IMR-90 (cell line): ENCODE results near the gene FHL2. TPM values are rescaled to one million over a fixed set of nuclear protein-coding genes. Genes with fewer than 3 reads are reported as not detected.

Source experiments
- ATAC-seq: fragments of 200-7000 bp; cut with Tn5 transposase; 2 replicates; pipeline ENCODE4 v1.9.1; 2020; ENCODE audit warnings: low read depth, mild to moderate bottlenecking, moderate library complexity
- BruUV-seq: library from RNA; stranded (reverse); fragments of 400-500 nt; replicated peaks from 2 replicates; lab custom pipeline; 2021; lab: Mats Ljungman, UMichigan
- CTCF ChIA-PET: fragments of 300-600 bp; formaldehyde crosslinking; extraction: SDS; loops from one replicate; lab custom pipeline; 2021; ENCODE audit warnings: antibody characterized with exemption; lab: Yijun Ruan, JAX
- POLR2A ChIA-PET: fragments of 300-600 bp; sonication (Branson Sonifier 250); formaldehyde crosslinking; loops from one replicate; lab custom pipeline; 2022; ENCODE audit warnings: antibody characterized with exemption; ENCODE audit not compliant: unreplicated experiment; lab: Charles Lee
- DNase-seq: peaks from one replicate; pipeline ENCODE4 v3.0.0; 2013
- H2AFZ ChIP-seq: replicated peaks from 2 replicates; pipeline ENCODE3; 2013; ENCODE audit warnings: low read length, mild to moderate bottlenecking; ENCODE audit not compliant: poor library complexity
- H2AK5ac ChIP-seq: 2 replicates; pipeline ENCODE4 v1.6.1; 2013; ENCODE audit warnings: low read depth, low read length, inconsistent platforms
- H2AK9ac ChIP-seq: replicated peaks from 2 replicates; pipeline ENCODE3; 2013; ENCODE audit warnings: mild to moderate bottlenecking, low read depth, low read length, moderate library complexity; ENCODE audit not compliant: poor library complexity
- H2BK120ac ChIP-seq: 2 replicates; pipeline ENCODE4 v1.6.1; 2013; ENCODE audit warnings: low read depth, low read length, inconsistent platforms
- H2BK15ac ChIP-seq: 3 replicates; pipeline ENCODE4 v1.6.1; 2013; ENCODE audit warnings: low read depth, low read length, inconsistent platforms
- H2BK20ac ChIP-seq: 2 replicates; pipeline ENCODE4 v1.6.1; 2013; ENCODE audit warnings: low read depth, mild to moderate bottlenecking, inconsistent platforms, low read length, moderate library complexity
- H2BK5ac ChIP-seq: 2 replicates; pipeline ENCODE4 v1.6.1; 2013; ENCODE audit warnings: mild to moderate bottlenecking, low read depth, low read length, inconsistent platforms; ENCODE audit not compliant: poor library complexity, severe bottlenecking
- H3K14ac ChIP-seq: replicated peaks from 2 replicates; pipeline ENCODE4 v1.6.1; 2013; ENCODE audit warnings: low read depth, low read length, inconsistent platforms
- H3K18ac ChIP-seq: 2 replicates; pipeline ENCODE4 v1.6.1; 2013; ENCODE audit warnings: low read depth, low read length, control low read depth
- H3K23ac ChIP-seq: 2 replicates; pipeline ENCODE4 v1.6.1; 2013; ENCODE audit warnings: low read depth, low read length, inconsistent platforms
- H3K27ac ChIP-seq: 2 replicates; pipeline ENCODE4 v1.5.1; 2013; ENCODE audit warnings: mild to moderate bottlenecking, control low read depth, low read length; ENCODE audit not compliant: insufficient read depth
- H3K27me3 ChIP-seq: 2 replicates; pipeline ENCODE4 v1.6.1; 2013; ENCODE audit warnings: low read length; ENCODE audit not compliant: control insufficient read depth, insufficient read depth
- H3K36me3 ChIP-seq: 2 replicates; pipeline ENCODE4 v1.6.1; 2013; ENCODE audit warnings: low read length, mixed read lengths; ENCODE audit not compliant: control insufficient read depth, insufficient read depth
- H3K4ac ChIP-seq: 2 replicates; pipeline ENCODE4 v1.6.1; 2013; ENCODE audit warnings: low read depth, low read length, inconsistent platforms
- H3K4me1 ChIP-seq: 2 replicates; pipeline ENCODE4 v1.6.1; 2013; ENCODE audit warnings: low read length, mixed read lengths; ENCODE audit not compliant: control insufficient read depth, insufficient read depth
- H3K4me2 ChIP-seq: 2 replicates; pipeline ENCODE4 v1.6.1; 2013; ENCODE audit warnings: low read depth, mild to moderate bottlenecking, control low read depth, low read length, moderate library complexity
- H3K4me3 ChIP-seq: 2 replicates; pipeline ENCODE4 v1.5.1; 2013; ENCODE audit warnings: low read depth, mild to moderate bottlenecking, control low read depth, low read length, moderate library complexity; ENCODE audit not compliant: insufficient read depth
- H3K56ac ChIP-seq: 2 replicates; pipeline ENCODE4 v1.6.1; 2013; ENCODE audit warnings: low read length, inconsistent platforms; ENCODE audit not compliant: insufficient read depth; ENCODE audit errors: extremely low read depth
- H3K79me1 ChIP-seq, 2 experiments: 2 replicates each; pipeline ENCODE4 v1.6.1; 2013; ENCODE audit warnings: low read length in 2 of 2, inconsistent platforms in 1 of 2, low read depth in 1 of 2
- H3K9ac ChIP-seq: 2 replicates; pipeline ENCODE4 v1.6.1; 2013; ENCODE audit warnings: low read depth, low read length, control low read depth
- H3K9me1 ChIP-seq: 2 replicates; pipeline ENCODE4 v1.6.1; 2013; ENCODE audit warnings: low read length, inconsistent platforms; ENCODE audit not compliant: insufficient read depth
- H3K9me3 ChIP-seq: 2 replicates; pipeline ENCODE4 v1.6.1; 2013; ENCODE audit warnings: low read length; ENCODE audit not compliant: control insufficient read depth, insufficient read depth
- H4K20me1 ChIP-seq: 2 replicates; pipeline ENCODE4 v1.6.1; 2013; ENCODE audit warnings: low read length, inconsistent platforms; ENCODE audit not compliant: insufficient read depth
- H4K5ac ChIP-seq: 2 replicates; pipeline ENCODE4 v1.6.1; 2013; ENCODE audit warnings: mild to moderate bottlenecking, low read depth, low read length, control low read depth
- H4K8ac ChIP-seq, 2 experiments: 2 replicates each; pipeline ENCODE4 v1.6.1; 2013; ENCODE audit warnings: low read depth in 2 of 2, low read length in 2 of 2, control low read depth in 1 of 2, inconsistent platforms in 1 of 2
- H4K91ac ChIP-seq: 2 replicates; pipeline ENCODE4 v1.6.1; 2013; ENCODE audit warnings: low read depth, low read length, inconsistent platforms; ENCODE audit not compliant: insufficient read depth
- CEBPB ChIP-seq: IDR thresholded peaks from 2 replicates; pipeline ENCODE4 v1.6.1; 2012; ENCODE audit warnings: low read depth, low read length, improper control_type of control experiment
- CTCF ChIP-seq: conservative IDR thresholded peaks from 2 replicates; pipeline ENCODE4 v1.5.1; 2012; ENCODE audit warnings: mild to moderate bottlenecking, low read depth, low read length, improper control_type of control experiment
- MXI1 ChIP-seq: IDR thresholded peaks from 2 replicates; pipeline ENCODE4 v1.6.1; 2012; ENCODE audit warnings: low read depth, mild to moderate bottlenecking, low read length, moderate library complexity, borderline replicate concordance
- RAD21 ChIP-seq: IDR thresholded peaks from 2 replicates; pipeline ENCODE4 v1.6.1; 2012; ENCODE audit warnings: low read length, improper control_type of control experiment
- WGBS, 2 experiments: methylation state at CpG; one replicate each; pipeline versions ENCODE4 v1.1.5 to v1.1.7; 2013; ENCODE audit warnings: missing lambda C conversion rate in 2 of 2; ENCODE audit not compliant: insufficient read length in 1 of 2; ENCODE audit errors: extremely low coverage in 2 of 2; 5-methylcytosine and 5-hydroxymethylcytosine counted together
- dilution Hi-C: fragments of 300-500 bp; cut with HindIII; formaldehyde crosslinking; loops from one replicate; pipeline ENCODE4 v1.14.3; 2018; ENCODE audit warnings: low sequenced_read_pairs; ENCODE audit not compliant: unreplicated experiment
- in situ Hi-C: fragments of 300-500 bp; cut with MboI; formaldehyde crosslinking; loops from 3 replicates; pipeline ENCODE4 v1.14.3; 2019; ENCODE audit warnings: low sequenced_read_pairs, inconsistent platforms, mixed read lengths
- intact Hi-C: fragments of 100-400 bp; cut with micrococcal nuclease; formaldehyde crosslinking; loops from 2 replicates; pipeline ENCODE4 v1.10.0; 2022
- polyA plus RNA-seq, 3 experiments: library from polyadenylated mRNA; depleted of rRNA; stranded (reverse); fragments of >200 nt; gene quantifications; 2 replicates each; pipeline ENCODE4 v1.2.3, GENCODE V29; 2012; ENCODE audit warnings: low replicate concordance in 1 of 3
- total RNA-seq: library from RNA; depleted of rRNA; stranded (reverse); fragments of >200 nt; gene quantifications from 2 replicates; pipeline ENCODE4 v1.2.3, GENCODE V29; 2012

The FHL2 gene
- total and polyA plus RNA-seq, 2 of the 4 experiments (the other 2 are of a cell fraction), result 464 to 550 TPM

- intact Hi-C loops (no loop called here), in situ Hi-C loops (no loop called here), dilution Hi-C loops (no loop called here)
- TF ChIP-seq CTCF (no peak), RAD21 (no peak), MXI1 (no peak), CEBPB (no peak)
- H4K8ac ChIP-seq, result no peak overlapping the region
- H3K18ac ChIP-seq, result no peak overlapping the region
- H3K14ac ChIP-seq, result no peak overlapping the region
- H4K20me1 ChIP-seq, result no peaks in the 10 kb centered on the region
- H3K27ac ChIP-seq, result no peak overlapping the region
- no peak overlapping the region for H4K5ac ChIP-seq
- no peak overlapping the region for H2AK5ac ChIP-seq
- H3K23ac ChIP-seq, result no peak overlapping the region
- H3K79me1 ChIP-seq, result no peaks in the 10 kb centered on the region
- no peak overlapping the region for H4K91ac ChIP-seq
- no peak overlapping the region for H2BK15ac ChIP-seq
- no peaks in the 10 kb centered on the region for H3K36me3 ChIP-seq
- H2BK5ac ChIP-seq, result no peak overlapping the region
- peaks cover 15% of the 10 kb centered on the region for H3K4me1 ChIP-seq
- no peaks in the 10 kb centered on the region for H3K9me1 ChIP-seq
- no CpG with 5 or more reads among the region's 5 CpGs for WGBS, 2 experiments
- H3K4me2 ChIP-seq, result no peak overlapping the region
- H3K4ac ChIP-seq, result no peak overlapping the region
- H2AFZ ChIP-seq, result no peak overlapping the region
- CTCF ChIA-PET, result interaction anchor here (1.3 kb wide), 1 partner anchor 9 kb away, joined by 3 read pairs; no protein-coding TSS in a partner anchor
- no peak overlapping the region for H3K9ac ChIP-seq
- H2BK120ac ChIP-seq, result no peak overlapping the region
- DNase-seq, result no peak
- no peak overlapping the region for H2AK9ac ChIP-seq
- no TSS peak for BruUV-seq
- H3K4me3 ChIP-seq, result no peak overlapping the region
- no peak for ATAC-seq
- no peaks in the 10 kb centered on the region for H3K9me3 ChIP-seq
- H3K56ac ChIP-seq, result no peak overlapping the region
- no peak overlapping the region; the same call in 1 of the 2 replicates for H2BK20ac ChIP-seq
- POLR2A ChIA-PET, result no interaction called here
- peaks cover 18% of the 10 kb centered on the region for H3K27me3 ChIP-seq
These were observed 14.4 kb upstream of the FHL2 start for GRCh38 chr2:105413206-105413605.
